Panc1 (cell line): Measurements from ENCODE around the gene HOXB2. TPM values are rescaled to one million over a fixed set of nuclear protein-coding genes. Genes with fewer than 3 reads are reported as not detected.

Experiments
- ATAC-seq: fragments of 200-7000 bp; cut with Tn5 transposase; 2 replicates; pipeline ENCODE4 v1.9.1; 2020; ENCODE audit warnings: mild to moderate bottlenecking, moderate library complexity
- BruUV-seq: library from RNA; stranded (reverse); fragments of 400-500 nt; replicated peaks from 2 replicates; lab custom pipeline; 2021; lab: Mats Ljungman, UMichigan
- CTCF ChIA-PET: fragments of 300-600 bp; sonication (Branson Sonifier 250); formaldehyde crosslinking; loops from one replicate; lab custom pipeline; 2022; ENCODE audit warnings: antibody characterized with exemption; lab: Charles Lee
- POLR2A ChIA-PET: fragments of 300-600 bp; sonication (Branson Sonifier 250); formaldehyde crosslinking; loops from one replicate; lab custom pipeline; 2022; ENCODE audit warnings: antibody characterized with exemption; lab: Charles Lee
- DNase-seq: peaks from one replicate; pipeline ENCODE4 v3.0.0-alpha.2; 2010; ENCODE audit warnings: low read depth, low spot score
- H3K27ac ChIP-seq: 2 replicates; pipeline ENCODE4 v1.5.1; 2011; ENCODE audit warnings: mild to moderate bottlenecking, low read length, inconsistent platforms
- H3K27me3 ChIP-seq: fragments of 200-500 bp; sonication (Bioruptor generic); 2 replicates; pipeline ENCODE4 v1.6.0; 2014; ENCODE audit warnings: low read length, inconsistent platforms; ENCODE audit not compliant: control insufficient read depth, insufficient read depth
- H3K36me3 ChIP-seq: fragments of 200-500 bp; sonication (Bioruptor generic); 2 replicates; pipeline ENCODE4 v1.5.1; 2014; ENCODE audit warnings: inconsistent platforms, mild to moderate bottlenecking, low read length, moderate library complexity; ENCODE audit not compliant: control insufficient read depth, insufficient read depth
- H3K4me1 ChIP-seq: 2 replicates; pipeline ENCODE4 v1.5.1; 2011; ENCODE audit warnings: inconsistent platforms, mild to moderate bottlenecking, low read length, moderate library complexity; ENCODE audit not compliant: control insufficient read depth, insufficient read depth
- H3K4me3 ChIP-seq, 2 experiments: 2 replicates each; pipeline ENCODE4 v1.5.1; 2011 to 2012; ENCODE audit warnings: low read depth in 2 of 2, low read length in 2 of 2, mild to moderate bottlenecking in 2 of 2, inconsistent platforms in 1 of 2, moderate library complexity in 1 of 2
- H3K9me3 ChIP-seq: fragments of 200-500 bp; sonication (Bioruptor generic); 2 replicates; pipeline ENCODE4 v1.5.1; 2014; ENCODE audit warnings: low read depth, mild to moderate bottlenecking, inconsistent platforms, low read length, moderate library complexity; ENCODE audit not compliant: control insufficient read depth, insufficient read depth
- CTCF ChIP-seq: fragments of 450-650 bp; IDR thresholded peaks from 2 replicates; pipeline ENCODE4 v1.5.1; 2017; ENCODE audit warnings: mild to moderate bottlenecking
- POLR2AphosphoS5 ChIP-seq: IDR thresholded peaks from 2 replicates; pipeline ENCODE4 v1.6.1; 2012; ENCODE audit warnings: mild to moderate bottlenecking, low read depth, low read length, moderate library complexity
- REST ChIP-seq, 2 experiments: IDR thresholded peaks; 2 replicates each; pipeline ENCODE4 v1.6.1; 2011 to 2012; ENCODE audit warnings: low read depth in 2 of 2, control low read depth in 1 of 2, low read length in 1 of 2, mild to moderate bottlenecking in 1 of 2, moderate library complexity in 1 of 2; ENCODE audit not compliant: insufficient read depth in 1 of 2
- SIN3A ChIP-seq: IDR thresholded peaks from 2 replicates; pipeline ENCODE4 v1.6.1; 2012; ENCODE audit warnings: low read depth, mild to moderate bottlenecking, low read length, moderate library complexity, borderline replicate concordance; ENCODE audit not compliant: insufficient read depth
- TCF7L2 ChIP-seq: IDR thresholded peaks from 2 replicates; pipeline ENCODE4 v1.6.1; 2011; ENCODE audit warnings: mild to moderate bottlenecking, low read depth, low read length, inconsistent platforms
- in situ Hi-C: cut with HindIII; loops from 2 replicates; pipeline ENCODE4 v1.10.0; 2016; ENCODE audit warnings: low sequenced_read_pairs, low pct_unique_long_range_greater_than_20kb
- intact Hi-C: fragments of 100-400 bp; cut with micrococcal nuclease; formaldehyde crosslinking; loops from one replicate; pipeline ENCODE4 v1.10.0; 2022; ENCODE audit not compliant: unreplicated experiment
- total RNA-seq: library from RNA; stranded (reverse); gene quantifications from one replicate; pipeline ENCODE4 v1.2.1, GENCODE V29; 2021; ENCODE audit not compliant: unreplicated experiment

HOXB2 gene
- total RNA-seq, 1 experiment from 2014 or later = 70.1 TPM

- TF ChIP-seq CTCF (peak; percentile 77), REST (IDR thresholded peaks at IDR 0.05; ENCODE audit: insufficient read depth in 1 of 2, low read depth in 2 of 2, low read length in 1 of 2) (no peak)
- DNase-seq (no peak), ATAC-seq (no peak)
- ChIA-PET POLR2A (interaction anchor here (0.5 kb wide), 1 partner anchor 9 kb away, joined by 5 read pairs; no protein-coding TSS in a partner anchor), CTCF (interaction anchor here (0.7 kb wide), 1 partner anchor 160 kb away, joined by 3 read pairs; no protein-coding TSS in a partner anchor)
- H3K36me3 ChIP-seq = peaks cover 26% of the 10 kb centered on the region
- BruUV-seq = no TSS peak
- no peaks in the 10 kb centered on the region for H3K27me3 ChIP-seq
- H3K4me3 ChIP-seq = no peak overlapping the region
- peak overlapping the region; percentile 98 for H3K27ac ChIP-seq
- intact Hi-C loops (no loop called here), in situ Hi-C loops (no loop called here)
- H3K9me3 ChIP-seq = no peaks in the 10 kb centered on the region
- peaks cover 79% of the 10 kb centered on the region for H3K4me1 ChIP-seq
Observed at GRCh38 chr17:48550502-48551213, 5.7 kb upstream of the HOXB2 start.

GRCh38 chr17:48549914-48550501 lies 5.1 kb upstream of the HOXB2 start:
- intact Hi-C loops = no loop called here
- TF ChIP-seq REST (IDR thresholded peaks at IDR 0.05; ENCODE audit: insufficient read depth in 1 of 2, low read depth in 2 of 2, low read length in 1 of 2) = no peak
- TF ChIP-seq SIN3A = no peak
- TF ChIP-seq CTCF = no peak
- no peak for TF ChIP-seq TCF7L2
- no peak; the same call in 1 of the 2 replicates for TF ChIP-seq POLR2AphosphoS5
- Histone ChIP-seq H3K27ac (peak overlapping the region; percentile 98), H3K9me3 (no peaks in the 10 kb centered on the region), H3K4me3 (no peak overlapping the region), H3K36me3 (peaks cover 26% of the 10 kb centered on the region), H3K27me3 (no peaks in the 10 kb centered on the region), H3K4me1 (peaks cover 85% of the 10 kb centered on the region)
- no peak for ATAC-seq
- no peak for DNase-seq
- no TSS peak for BruUV-seq
- POLR2A ChIA-PET = interaction anchor here (0.5 kb wide), 2 partner anchors 8 to 283 kb away, joined by 3 to 5 read pairs; no protein-coding TSS in a partner anchor
- in situ Hi-C loops = no loop called here
- CTCF ChIA-PET = interaction anchor here (0.7 kb wide), 1 partner anchor 159 kb away, joined by 3 read pairs; no protein-coding TSS in a partner anchor
